NCI-H2227 (cell line): Measurements from ENCODE around the gene HHIP.

Experiments
- DNase-seq: peaks from one replicate; lab custom pipeline; 2025; ENCODE audit not compliant: unreplicated experiment; lab: John Stamatoyannopoulos, UW

HHIP gene

GRCh38 chr4:144705601-144706590 lies 59.9 kb downstream of the HHIP start:
- no peak for DNase-seq

- DNase-seq = no peak
Measured at GRCh38 chr4:144709159-144709558, 63.2 kb downstream of the HHIP start.

- no peak for DNase-seq
Measured at GRCh38 chr4:144709793-144710525, 64.0 kb downstream of the HHIP start.

- DNase-seq = no peak
Measured at GRCh38 chr4:144710526-144710912, 64.6 kb downstream of the HHIP start.

- DNase-seq = no peak
Measured at GRCh38 chr4:144711700-144712456, 65.9 kb downstream of the HHIP start.

- no peak for DNase-seq
Measured at GRCh38 chr4:144712775-144713174, 66.8 kb downstream of the HHIP start.

- no peak for DNase-seq
Measured at GRCh38 chr4:144714166-144714565, 68.2 kb downstream of the HHIP start.

- no peak for DNase-seq
Measured at GRCh38 chr4:144715230-144715629, 69.3 kb downstream of the HHIP start.

- no peak for DNase-seq
Measured at GRCh38 chr4:144716778-144717177, 70.8 kb downstream of the HHIP start.

- no peak for DNase-seq
Measured at GRCh38 chr4:144718958-144719512, 73.1 kb downstream of the HHIP start.

GRCh38 chr4:144720491-144720890 lies 74.5 kb downstream of the HHIP start:
- DNase-seq = no peak

- no peak for DNase-seq
Measured at GRCh38 chr4:144721994-144722393, 76.0 kb downstream of the HHIP start.

- no peak for DNase-seq
Measured at GRCh38 chr4:144723471-144723870, 77.5 kb downstream of the HHIP start.

- DNase-seq = no peak
Measured at GRCh38 chr4:144729175-144729574, 83.2 kb downstream of the HHIP start.

GRCh38 chr4:144732584-144733428 lies 86.8 kb downstream of the HHIP start:
- DNase-seq = no peak

GRCh38 chr4:144733566-144733965 lies 87.6 kb downstream of the HHIP start:
- DNase-seq = no peak

- no peak for DNase-seq
Measured at GRCh38 chr4:144734522-144734921, 88.6 kb downstream of the HHIP start.

GRCh38 chr4:144738649-144739048 lies 92.7 kb downstream of the HHIP start:
- no peak for DNase-seq

GRCh38 chr4:144739511-144740033 lies 93.6 kb downstream of the HHIP start:
- no peak for DNase-seq

GRCh38 chr4:144740316-144740715 lies 94.4 kb downstream of the HHIP start:
- DNase-seq = no peak
